ENCODE measurements around the gene FPGS. TPM values are rescaled to one million over a fixed set of nuclear protein-coding genes. Genes with fewer than 3 reads are reported as not detected.
A peak's percentile ranks its signal among the peaks of the same experiment; 100 is the strongest.

The FPGS gene
- total RNA-seq, 3 donors from 2014 or later (not counting 1 experiment from before 2014, with no cell fraction given) = 99.1 to 108 (median 107) TPM

DNA sequence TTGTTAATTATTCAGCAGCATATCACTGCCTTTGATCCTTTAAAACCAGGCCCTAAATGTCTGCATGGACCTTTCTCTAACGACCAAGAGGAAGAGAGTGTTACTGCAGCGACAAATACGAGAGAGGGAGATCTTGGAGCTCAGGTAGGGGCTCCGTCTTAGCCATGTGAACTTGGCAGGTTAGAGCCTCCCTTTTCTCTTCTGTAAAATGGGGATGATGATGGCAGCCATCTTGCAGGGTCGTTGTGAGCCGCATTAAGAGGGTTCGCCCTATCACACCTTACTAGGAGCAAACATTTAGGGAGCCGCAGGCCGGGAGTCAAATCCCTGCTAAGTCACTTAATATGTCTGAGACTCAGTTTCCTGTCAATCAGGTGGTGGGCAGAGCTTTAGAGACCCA lies 50.1 kb downstream of the FPGS start:
- Mint-ChIP-seq H3K27ac (peak overlapping the region; percentile 80 to 87), H3K4me1 (peaks cover 14 to 31% of the 10 kb centered on the region in 2 donors), H3K36me3 (peaks cover 9% of the 10 kb centered on the region), H3K27me3 (ENCODE audit: low read depth in 2 of 2) (no peaks in the 10 kb centered on the region), H3K9me3 (peaks cover 0 to 8% of the 10 kb centered on the region in 2 donors), H3K4me3 (peak overlapping the region; percentile 4)
- ATAC-seq (no peak), DNase-seq (no peak)
- 86% methylated on average over 9 of the region's 9 CpGs for WGBS (ENCODE audit: insufficient coverage)
- peaks cover 57% of the 10 kb centered on the region for H3K4me1 ChIP-seq (ENCODE audit: control insufficient read depth, insufficient read depth, low read length)
- H3K36me3 ChIP-seq (ENCODE audit: control insufficient read depth, insufficient read depth, low read length) = no peaks in the 10 kb centered on the region
- H3K27ac ChIP-seq (ENCODE audit: low read length) = peak overlapping the region; percentile 72
- TF ChIP-seq, protein P1, sequence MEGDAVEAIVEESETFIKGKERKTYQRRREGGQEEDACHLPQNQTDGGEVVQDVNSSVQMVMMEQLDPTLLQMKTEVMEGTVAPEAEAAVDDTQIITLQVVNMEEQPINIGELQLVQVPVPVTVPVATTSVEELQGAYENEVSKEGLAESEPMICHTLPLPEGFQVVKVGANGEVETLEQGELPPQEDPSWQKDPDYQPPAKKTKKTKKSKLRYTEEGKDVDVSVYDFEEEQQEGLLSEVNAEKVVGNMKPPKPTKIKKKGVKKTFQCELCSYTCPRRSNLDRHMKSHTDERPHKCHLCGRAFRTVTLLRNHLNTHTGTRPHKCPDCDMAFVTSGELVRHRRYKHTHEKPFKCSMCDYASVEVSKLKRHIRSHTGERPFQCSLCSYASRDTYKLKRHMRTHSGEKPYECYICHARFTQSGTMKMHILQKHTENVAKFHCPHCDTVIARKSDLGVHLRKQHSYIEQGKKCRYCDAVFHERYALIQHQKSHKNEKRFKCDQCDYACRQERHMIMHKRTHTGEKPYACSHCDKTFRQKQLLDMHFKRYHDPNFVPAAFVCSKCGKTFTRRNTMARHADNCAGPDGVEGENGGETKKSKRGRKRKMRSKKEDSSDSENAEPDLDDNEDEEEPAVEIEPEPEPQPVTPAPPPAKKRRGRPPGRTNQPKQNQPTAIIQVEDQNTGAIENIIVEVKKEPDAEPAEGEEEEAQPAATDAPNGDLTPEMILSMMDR (IDR thresholded peaks at IDR 0.05) = no peak
- H3K27me3 ChIP-seq (ENCODE audit: control insufficient read depth, insufficient read depth, low read length) = no peaks in the 10 kb centered on the region
- intact Hi-C loops (cut with micrococcal nuclease) = no loop called here
- peaks cover 14% of the 10 kb centered on the region for H3K9me3 ChIP-seq (ENCODE audit: control insufficient read depth, insufficient read depth, low read length)
- no peak overlapping the region for H3K4me3 ChIP-seq (ENCODE audit: low read length)

GRCh38 chr9:127853312-127854183 lies 50.9 kb downstream of the FPGS start:
- Mint-ChIP-seq H3K9me3 (peaks cover 0 to 8% of the 10 kb centered on the region in 2 donors), H3K27me3 (ENCODE audit: low read depth in 2 of 2) (no peaks in the 10 kb centered on the region), H3K36me3 (peaks cover 9% of the 10 kb centered on the region), H3K27ac (peak overlapping the region; percentile 80 to 87), H3K4me1 (peaks cover 14 to 34% of the 10 kb centered on the region in 2 donors), H3K4me3 (peak overlapping the region; percentile 87)
- H3K4me3 ChIP-seq (ENCODE audit: low read length) = peak overlapping the region; percentile 56
- no peaks in the 10 kb centered on the region for H3K27me3 ChIP-seq (ENCODE audit: control insufficient read depth, insufficient read depth, low read length)
- H3K27ac ChIP-seq (ENCODE audit: low read length) = peak overlapping the region; percentile 72
- H3K9me3 ChIP-seq (ENCODE audit: control insufficient read depth, insufficient read depth, low read length) = peaks cover 14% of the 10 kb centered on the region
- H3K4me1 ChIP-seq (ENCODE audit: control insufficient read depth, insufficient read depth, low read length) = peaks cover 62% of the 10 kb centered on the region
- DNase-seq (peak in 1 of 2 donors; percentile 36), ATAC-seq (peak; percentile 21 to 56 (median 46))
- no peaks in the 10 kb centered on the region for H3K36me3 ChIP-seq (ENCODE audit: control insufficient read depth, insufficient read depth, low read length)
- TF ChIP-seq, protein P1 (IDR thresholded peaks at IDR 0.05) = no peak
- intact Hi-C loops (cut with micrococcal nuclease) = no loop called here
- WGBS (ENCODE audit: insufficient coverage) = 38% methylated on average over 13 of the region's 13 CpGs

DNA sequence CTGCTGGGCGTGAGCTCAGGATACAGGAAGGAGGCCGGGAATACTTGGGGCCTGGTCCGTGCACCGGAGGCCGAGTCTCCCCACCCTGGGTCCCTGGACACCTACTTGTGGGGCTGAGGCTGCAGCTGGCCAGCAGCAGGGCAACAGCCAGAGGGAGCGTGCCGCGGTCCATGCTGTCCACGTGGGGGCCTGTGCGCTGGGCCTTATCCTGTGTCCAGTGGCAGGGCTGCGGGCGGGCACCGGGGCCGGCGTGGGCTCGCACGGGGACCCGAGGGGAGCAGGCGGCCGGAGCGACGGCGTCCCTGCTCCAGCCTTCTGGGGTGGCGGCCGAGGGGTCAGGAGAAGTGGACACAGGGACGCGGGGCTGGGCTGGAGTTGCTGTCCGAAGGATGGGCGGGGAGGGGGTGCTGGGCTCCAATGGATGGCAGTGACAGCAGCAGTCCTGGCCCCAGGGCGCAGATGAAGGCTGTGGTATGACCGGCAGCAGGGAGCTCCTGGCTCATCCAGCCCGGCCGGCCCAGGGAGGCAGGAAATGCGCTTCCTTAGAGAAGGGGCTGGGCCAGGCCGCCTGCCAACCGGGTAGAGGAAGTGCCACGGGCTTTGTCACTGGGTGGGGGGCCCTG lies 51.6 kb downstream of the FPGS start, which contains the start of gene ENG:
TSS of gene ENG (minus strand) at position 475 of the 623 bp plus-strand sequence. CDS start at position 172, 303 bp downstream.
- WGBS (ENCODE audit: insufficient coverage) = 6% methylated on average over 36 of the region's 37 CpGs
- intact Hi-C loops (cut with micrococcal nuclease) = no loop called here
- peak within 1 kb of the TSS; percentile 87 for H3K4me3 Mint-ChIP-seq
- TF ChIP-seq, protein P1 (IDR thresholded peaks at IDR 0.05) = no peak
- no peaks in the 10 kb centered on the region for H3K27me3 ChIP-seq (ENCODE audit: control insufficient read depth, insufficient read depth, low read length)
- DNase-seq (peak in 1 of 2 donors; percentile 50), ATAC-seq (peak; percentile 35 to 61 (median 40))
- peak within 1 kb of the TSS; percentile 56 for H3K4me3 ChIP-seq (ENCODE audit: low read length)
- H3K4me1 ChIP-seq (ENCODE audit: control insufficient read depth, insufficient read depth, low read length) = peaks cover 69% of the 10 kb centered on the region
- H3K27me3 Mint-ChIP-seq (ENCODE audit: low read depth in 2 of 2) = no peaks in the 10 kb centered on the region
- H3K27ac Mint-ChIP-seq = peak within 1 kb of the TSS; percentile 80 to 87
- peaks cover 0 to 2% of the 10 kb centered on the region in 2 donors for H3K9me3 Mint-ChIP-seq
- H3K36me3 ChIP-seq (ENCODE audit: control insufficient read depth, insufficient read depth, low read length) = no peaks in the 10 kb centered on the region
- H3K9me3 ChIP-seq (ENCODE audit: control insufficient read depth, insufficient read depth, low read length) = peaks cover 7% of the 10 kb centered on the region
- peaks cover 19 to 37% of the 10 kb centered on the region in 2 donors for H3K4me1 Mint-ChIP-seq
- peaks cover 3% of the 10 kb centered on the region for H3K36me3 Mint-ChIP-seq
- H3K27ac ChIP-seq (ENCODE audit: low read length) = peak within 1 kb of the TSS; percentile 72
